Heart right ventricle (tissue), 16 donors: ENCODE data around the gene ELF5. TPM values are rescaled to one million over a fixed set of nuclear protein-coding genes. Genes with fewer than 3 reads are reported as not detected.

Experiments used
- ATAC-seq, 8 donors: fragments of 200-7000 bp; cut with Tn5 transposase; one replicate each; pipeline ENCODE4 v1.9.1; 2020; ENCODE audit warnings: mild to moderate bottlenecking in 8 of 8, moderate library complexity in 8 of 8, moderate number of reproducible peaks in 1 of 8
- DNase-seq, 2 donors: peaks; one replicate each; pipeline ENCODE4 v3.0.0-alpha.2; 2020
- H3K27ac ChIP-seq, 10 donors: fragments of 200-600 bp; sonication (generic) in 2 of 10; one replicate each; pipeline versions ENCODE4 v1.5.0 to v1.8.0; 2020 to 2022; ENCODE audit warnings: mild to moderate bottlenecking in 3 of 10
- H3K27me3 ChIP-seq, 7 donors: fragments of 200-600 bp; one replicate each; pipeline ENCODE4 v1.8.0; 2021 to 2022; ENCODE audit warnings: mild to moderate bottlenecking in 2 of 7
- H3K36me3 ChIP-seq, 9 donors: fragments of 200-600 bp; sonication (generic) in 1 of 9; one replicate each; pipeline versions ENCODE4 v1.5.0 to v1.8.0; 2020 to 2022; ENCODE audit warnings: mild to moderate bottlenecking in 2 of 9
- H3K4me1 ChIP-seq, 9 donors: fragments of 200-600 bp; sonication (generic) in 1 of 9; one replicate each; pipeline versions ENCODE4 v1.5.0 to v1.8.0; 2020 to 2022; ENCODE audit warnings: mild to moderate bottlenecking in 4 of 9
- H3K4me3 ChIP-seq, 10 donors: fragments of 200-600 bp; sonication (generic) in 2 of 10; one replicate each; pipeline versions ENCODE4 v1.5.0 to v1.8.0; 2020 to 2022; ENCODE audit warnings: mild to moderate bottlenecking in 7 of 10, moderate library complexity in 2 of 10
- H3K9me3 ChIP-seq, 11 donors: fragments of 200-600 bp in 10 of 11; sonication (generic) in 2 of 11; one replicate each; pipeline versions ENCODE4 v1.5.0 to v1.8.0; 2013 to 2022; ENCODE audit warnings: mild to moderate bottlenecking in 2 of 11, control low read depth in 1 of 11, moderate library complexity in 1 of 11
- WGBS, 2 donors: extraction: QIAGEN DNeasy Blood & Tissue Kit; methylation state at CpG; one replicate each; pipeline ENCODE4 v1.1.7; 2013; ENCODE audit warnings: inconsistent platforms in 1 of 2; 5-methylcytosine and 5-hydroxymethylcytosine counted together
- intact Hi-C, 10 donors: fragments of 100-400 bp; cut with DNase I; formaldehyde crosslinking; loops; one replicate each; pipeline versions ENCODE4 v1.11.1 to v1.14.2; 2022
- polyA plus RNA-seq, 2 donors: library from polyadenylated mRNA; stranded (reverse); fragments of 200-250 nt; gene quantifications; one replicate each; pipeline ENCODE4 v1.2.3, GENCODE V29; 2013
- total RNA-seq, 10 donors: library from RNA; stranded (reverse); fragmentation: NEBNext Ultra II Directional in 3 of 10; extraction: Animal tissue kit (Norgen Biotek cat#: 25700) in 3 of 10; gene quantifications; one replicate each; pipeline versions ENCODE4 v1.2.1 to v1.2.4, GENCODE V29; 2021 to 2023
- TF ChIP-seq, protein P1 (sequence below), 9 donors: fragments of 200-600 bp; sonication (generic) in 2 of 9; IDR thresholded peaks; one replicate each; pipeline versions ENCODE4 v1.5.0 to v1.8.0; 2021 to 2022; ENCODE audit warnings: antibody characterized with exemption in 9 of 9, mild to moderate bottlenecking in 5 of 9, moderate library complexity in 1 of 9
- donor health status: Arrhythmogenic right ventricular cardiomyopathy.
- donor health status: ischemic (EF 13 %, LVEDD 7.1; RV severe dilation, severe dysfunction).
- donor health status: healthy with polysubstance abuse.
- donor health status: DM: no; HTN: yes; CAD: no.
- donor health status: DM: no; HTN: no; CAD: no.
- donor health status: ischemic (EF 25% LVEDD 6.9; RV normal size, moderate dysfunction).
- donor health status: ischemic (EF 25% LVEDD 5.7; RV mildly dilated, moderate dysfunction).
- donor health status: healthy.
- donor health status: DM: yes; HTN: yes; CAD: no.
- donor health status: Ischemic cardiomyopathy.
- donor health status: ischemic (EF 35%, LVEDD 5.7; RV mildly dilated, moderate dysfunction).
- donor health status: nonischemic (EF 11% LVEDD 7.7; RV severe dilation, severe dysfunction).
- donor health status: DM: yes; HTN: yes; CAD: no.
- donor health status: PGD.
- donor health status: ischemic (EF 29% LVEDD 5.4; RV normal size, mild dysfunction).
- donor health status: nonischemic (EF 23%, LVEDD 6.1; RV moderate dilation, normal function).

ELF5 gene
- total and polyA plus RNA-seq, 12 donors, result not detected

DNA sequence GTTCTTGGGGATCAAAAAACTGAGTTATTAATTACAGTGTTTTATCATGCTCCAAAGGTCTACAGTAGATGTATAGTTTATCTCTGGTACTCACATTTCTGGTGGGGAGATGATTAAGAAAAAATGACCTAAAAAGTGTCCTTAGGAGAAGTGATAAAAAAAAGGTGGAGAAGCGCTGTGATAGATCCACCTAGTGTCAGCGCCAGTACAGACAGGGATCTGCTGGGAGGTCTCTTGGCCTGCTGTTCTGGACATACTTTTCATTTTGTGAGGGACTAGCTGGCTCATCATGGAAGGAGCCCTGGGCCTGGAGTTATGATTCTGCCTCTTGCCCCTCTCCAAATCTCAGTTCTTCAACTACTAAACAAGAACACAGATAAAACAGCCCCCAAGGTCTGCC is 2.9 kb downstream of the ELF5 start:
- TF ChIP-seq, protein P1, sequence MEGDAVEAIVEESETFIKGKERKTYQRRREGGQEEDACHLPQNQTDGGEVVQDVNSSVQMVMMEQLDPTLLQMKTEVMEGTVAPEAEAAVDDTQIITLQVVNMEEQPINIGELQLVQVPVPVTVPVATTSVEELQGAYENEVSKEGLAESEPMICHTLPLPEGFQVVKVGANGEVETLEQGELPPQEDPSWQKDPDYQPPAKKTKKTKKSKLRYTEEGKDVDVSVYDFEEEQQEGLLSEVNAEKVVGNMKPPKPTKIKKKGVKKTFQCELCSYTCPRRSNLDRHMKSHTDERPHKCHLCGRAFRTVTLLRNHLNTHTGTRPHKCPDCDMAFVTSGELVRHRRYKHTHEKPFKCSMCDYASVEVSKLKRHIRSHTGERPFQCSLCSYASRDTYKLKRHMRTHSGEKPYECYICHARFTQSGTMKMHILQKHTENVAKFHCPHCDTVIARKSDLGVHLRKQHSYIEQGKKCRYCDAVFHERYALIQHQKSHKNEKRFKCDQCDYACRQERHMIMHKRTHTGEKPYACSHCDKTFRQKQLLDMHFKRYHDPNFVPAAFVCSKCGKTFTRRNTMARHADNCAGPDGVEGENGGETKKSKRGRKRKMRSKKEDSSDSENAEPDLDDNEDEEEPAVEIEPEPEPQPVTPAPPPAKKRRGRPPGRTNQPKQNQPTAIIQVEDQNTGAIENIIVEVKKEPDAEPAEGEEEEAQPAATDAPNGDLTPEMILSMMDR (IDR thresholded peaks at IDR 0.05), result no peak
- Histone ChIP-seq H3K27me3 (no peaks in the 10 kb centered on the region), H3K36me3 (no peaks in the 10 kb centered on the region), H3K4me1 (peaks cover 0 to 12% (median 0%) of the 10 kb centered on the region in 9 donors), H3K9me3 (no peaks in the 10 kb centered on the region), H3K4me3 (no peak overlapping the region), H3K27ac (no peak overlapping the region)
- DNase-seq (no peak), ATAC-seq (no peak)
- intact Hi-C loops, result loop anchor here in 2 of 10 donors (5.0 to 10.0 kb wide), 3 partner anchors 384 to 884 kb away; no protein-coding TSS in a partner anchor
- WGBS, 2 donors, result 93 to 96% methylated on average over 2 of the region's 2 CpGs

DNA sequence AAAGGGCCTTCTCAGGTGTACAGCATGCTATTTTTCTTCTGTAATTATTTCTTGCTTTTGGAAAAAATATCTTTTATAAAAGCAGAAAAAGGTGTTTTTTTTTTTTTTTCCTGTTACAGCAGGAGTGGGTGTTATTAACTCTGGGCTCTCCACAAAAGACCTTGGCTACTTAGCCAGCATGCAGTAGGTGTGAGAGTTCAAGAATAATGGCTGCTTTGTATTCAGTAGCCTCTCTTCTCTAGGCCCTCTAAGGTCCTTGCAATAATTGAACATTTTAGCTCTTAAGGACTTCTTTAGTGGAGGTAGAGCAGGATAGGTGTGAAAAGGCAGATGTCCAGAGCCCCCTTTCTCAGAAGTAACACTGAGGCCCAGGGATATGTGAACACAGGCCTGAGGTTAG is 3.4 kb downstream of the ELF5 start:
- Histone ChIP-seq H3K36me3 (no peaks in the 10 kb centered on the region), H3K4me3 (no peak overlapping the region), H3K4me1 (peaks cover 0 to 12% (median 0%) of the 10 kb centered on the region in 9 donors), H3K27ac (no peak overlapping the region), H3K9me3 (no peaks in the 10 kb centered on the region), H3K27me3 (no peaks in the 10 kb centered on the region)
- intact Hi-C loops, result loop anchor here in 2 of 10 donors (5.0 to 10.0 kb wide), 3 partner anchors 385 to 885 kb away; no protein-coding TSS in a partner anchor
- ATAC-seq (no peak), DNase-seq (no peak)
- TF ChIP-seq, protein P1 (IDR thresholded peaks at IDR 0.05), result no peak

- ATAC-seq, result no peak
- WGBS, 2 donors, result 22 to 34% methylated on average over 5 of the region's 5 CpGs
Measured at GRCh38 chr11:34509336-34509876, 4.2 kb downstream of the ELF5 start.

GRCh38 chr11:34508524-34508923 is 5.1 kb downstream of the ELF5 start:
- Histone ChIP-seq H3K36me3 (no peaks in the 10 kb centered on the region), H3K4me3 (no peak overlapping the region), H3K9me3 (no peaks in the 10 kb centered on the region), H3K27me3 (no peaks in the 10 kb centered on the region), H3K27ac (no peak overlapping the region), H3K4me1 (peaks cover 0 to 12% (median 0%) of the 10 kb centered on the region in 9 donors)
- WGBS, 2 donors, result 29 to 38% methylated on average over 2 of the region's 2 CpGs
- intact Hi-C loops, result no loop called here
- ATAC-seq (no peak), DNase-seq (no peak)
- TF ChIP-seq, protein P1 (IDR thresholded peaks at IDR 0.05), result no peak

More at GRCh38 chr11:34509336-34509876, 4.2 kb downstream of the ELF5 start:
- TF ChIP-seq, protein P1 (IDR thresholded peaks at IDR 0.05), result no peak
- H3K27ac ChIP-seq, result no peak overlapping the region
- DNase-seq, result no peak
- peaks cover 0 to 12% (median 0%) of the 10 kb centered on the region in 9 donors for H3K4me1 ChIP-seq
- no peak overlapping the region for H3K4me3 ChIP-seq
- no peaks in the 10 kb centered on the region for H3K9me3 ChIP-seq
- H3K36me3 ChIP-seq, result no peaks in the 10 kb centered on the region
- intact Hi-C loops, result no loop called here
- no peaks in the 10 kb centered on the region for H3K27me3 ChIP-seq
